OCI-LY3 (cell line): ENCODE measurements around the gene ASCL4.

Experiments used
- H2AFZ ChIP-seq: fragments of 200-600, 300-600 bp; shearing (Covaris generic); 2 replicates; pipeline ENCODE4 v1.6.0; 2014; ENCODE audit warnings: antibody characterized with exemption, low read depth, low read length
- H3K27ac ChIP-seq: fragments of 200-600, 300-600 bp; sonication (generic); 2 replicates; pipeline ENCODE4 v1.5.1; 2014; ENCODE audit warnings: mild to moderate bottlenecking, low read length, moderate library complexity, mixed read lengths
- H3K27me3 ChIP-seq: fragments of 200-600, 300-600 bp; sonication (generic); 2 replicates; pipeline ENCODE4 v1.6.1; 2014; ENCODE audit warnings: low read depth, low read length, mixed read lengths
- H3K36me3 ChIP-seq: fragments of 200-600, 300-600 bp; sonication (generic); replicated peaks from 2 replicates; pipeline ENCODE3; 2014; ENCODE audit warnings: low read depth, low read length, mixed read lengths
- H3K4me1 ChIP-seq: fragments of 300-600, 200-600 bp; sonication (generic); 2 replicates; pipeline ENCODE4 v1.6.1; 2014; ENCODE audit warnings: low read length, mixed read lengths
- H3K4me2 ChIP-seq: fragments of 200-600, 300-600 bp; sonication (generic); 2 replicates; pipeline ENCODE4 v1.6.1; 2014; ENCODE audit warnings: low read length, mixed read lengths
- H3K4me3 ChIP-seq: fragments of 300-600, 200-600 bp; sonication (generic); 2 replicates; pipeline ENCODE4 v1.5.1; 2014; ENCODE audit warnings: antibody characterized with exemption, mild to moderate bottlenecking, low read length, moderate library complexity
- H3K79me2 ChIP-seq: fragments of 300-600, 200-600 bp; shearing (Covaris generic); 2 replicates; pipeline ENCODE4 v1.6.1; 2014; ENCODE audit warnings: mild to moderate bottlenecking, low read length, mixed read lengths
- H3K9ac ChIP-seq: fragments of 300-600, 200-600 bp; shearing (Covaris generic); 2 replicates; pipeline ENCODE4 v1.6.0; 2014; ENCODE audit warnings: mild to moderate bottlenecking, low read length, moderate library complexity
- H3K9me3 ChIP-seq: fragments of 200-600, 300-600 bp; shearing (Covaris generic); 2 replicates; pipeline ENCODE4 v1.6.1; 2014; ENCODE audit warnings: low read length, mixed read lengths; ENCODE audit not compliant: insufficient read depth
- H4K20me1 ChIP-seq: fragments of 200-600, 300-600 bp; sonication (generic); 2 replicates; pipeline ENCODE4 v1.6.1; 2016; ENCODE audit warnings: low read length, mixed read lengths; ENCODE audit not compliant: insufficient read depth
- EZH2phosphoT487 ChIP-seq: fragments of 200-600 bp; shearing (Covaris generic); IDR thresholded peaks from 2 replicates; pipeline ENCODE4 v1.6.1; 2018; ENCODE audit warnings: antibody characterized with exemption, mixed run types, low read depth
- TF ChIP-seq, protein P1 (sequence below): fragments of 200-600, 300-600 bp; sonication (generic); IDR thresholded peaks from 2 replicates; pipeline ENCODE4 v1.5.1; 2014; ENCODE audit warnings: antibody characterized with exemption, low read length, low read depth

The ASCL4 gene

DNA sequence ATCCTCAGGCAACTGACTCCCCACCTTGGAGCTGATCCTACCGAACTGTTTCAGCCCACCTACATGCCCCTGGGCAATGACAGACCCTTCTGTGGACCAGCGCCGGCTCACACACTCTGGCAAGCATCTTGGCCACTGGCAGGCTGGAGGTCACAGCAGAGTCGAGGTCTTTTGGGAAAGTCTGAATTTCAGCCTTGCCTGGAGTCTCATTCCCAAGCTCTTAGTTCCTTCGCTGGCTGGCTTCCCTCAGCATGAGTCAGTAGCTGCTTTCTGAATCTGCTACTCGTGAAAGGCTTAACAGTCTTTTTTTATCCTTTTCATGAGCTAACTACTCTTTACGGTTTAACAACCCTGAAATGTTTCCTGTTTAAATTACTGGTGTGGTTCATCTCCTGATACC is 44.5 kb downstream of the ASCL4 start:
- H3K36me3 ChIP-seq: no peaks in the 10 kb centered on the region
- no peak overlapping the region for H3K4me3 ChIP-seq
- no peaks in the 10 kb centered on the region for H4K20me1 ChIP-seq
- H3K79me2 ChIP-seq: no peaks in the 10 kb centered on the region
- H3K27ac ChIP-seq: no peak overlapping the region
- no peak overlapping the region for H3K9ac ChIP-seq
- no peaks in the 10 kb centered on the region for H3K4me1 ChIP-seq
- TF ChIP-seq, protein P1, sequence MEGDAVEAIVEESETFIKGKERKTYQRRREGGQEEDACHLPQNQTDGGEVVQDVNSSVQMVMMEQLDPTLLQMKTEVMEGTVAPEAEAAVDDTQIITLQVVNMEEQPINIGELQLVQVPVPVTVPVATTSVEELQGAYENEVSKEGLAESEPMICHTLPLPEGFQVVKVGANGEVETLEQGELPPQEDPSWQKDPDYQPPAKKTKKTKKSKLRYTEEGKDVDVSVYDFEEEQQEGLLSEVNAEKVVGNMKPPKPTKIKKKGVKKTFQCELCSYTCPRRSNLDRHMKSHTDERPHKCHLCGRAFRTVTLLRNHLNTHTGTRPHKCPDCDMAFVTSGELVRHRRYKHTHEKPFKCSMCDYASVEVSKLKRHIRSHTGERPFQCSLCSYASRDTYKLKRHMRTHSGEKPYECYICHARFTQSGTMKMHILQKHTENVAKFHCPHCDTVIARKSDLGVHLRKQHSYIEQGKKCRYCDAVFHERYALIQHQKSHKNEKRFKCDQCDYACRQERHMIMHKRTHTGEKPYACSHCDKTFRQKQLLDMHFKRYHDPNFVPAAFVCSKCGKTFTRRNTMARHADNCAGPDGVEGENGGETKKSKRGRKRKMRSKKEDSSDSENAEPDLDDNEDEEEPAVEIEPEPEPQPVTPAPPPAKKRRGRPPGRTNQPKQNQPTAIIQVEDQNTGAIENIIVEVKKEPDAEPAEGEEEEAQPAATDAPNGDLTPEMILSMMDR: no peak
- TF ChIP-seq EZH2phosphoT487: no peak
- H3K27me3 ChIP-seq: no peaks in the 10 kb centered on the region
- peaks cover 9% of the 10 kb centered on the region; the same call in 1 of the 2 replicates for H3K9me3 ChIP-seq
- H3K4me2 ChIP-seq: no peak overlapping the region
- H2AFZ ChIP-seq: no peak overlapping the region

DNA sequence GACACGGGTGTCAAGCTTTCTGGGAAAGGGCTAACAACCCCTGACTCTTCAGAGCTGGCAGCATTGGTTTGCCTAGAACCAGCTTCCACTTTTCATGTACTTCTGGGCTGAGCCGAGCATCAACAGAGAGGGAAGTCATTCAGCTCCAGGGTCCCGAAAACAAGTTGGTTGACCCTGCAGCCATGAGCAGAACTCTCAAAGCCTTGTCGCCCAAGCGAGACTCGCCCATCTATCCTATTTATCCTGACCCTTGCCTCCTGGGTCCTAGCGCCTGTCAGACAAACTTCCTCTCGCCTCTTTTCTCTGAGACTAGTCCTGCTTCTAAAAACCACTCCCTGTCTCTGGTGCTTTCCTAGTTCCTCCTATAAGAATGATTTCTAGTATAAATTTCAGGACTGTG is 47.9 kb downstream of the ASCL4 start:
- TF ChIP-seq, protein P1: no peak
- no peak for TF ChIP-seq EZH2phosphoT487
- H3K4me2 ChIP-seq: no peak overlapping the region
- no peaks in the 10 kb centered on the region for H4K20me1 ChIP-seq
- no peaks in the 10 kb centered on the region for H3K36me3 ChIP-seq
- H3K4me3 ChIP-seq: no peak overlapping the region
- no peaks in the 10 kb centered on the region for H3K79me2 ChIP-seq
- no peak overlapping the region for H2AFZ ChIP-seq
- H3K9ac ChIP-seq: no peak overlapping the region
- H3K4me1 ChIP-seq: no peaks in the 10 kb centered on the region
- H3K27ac ChIP-seq: no peak overlapping the region
- no peaks in the 10 kb centered on the region for H3K27me3 ChIP-seq
- peaks cover 13% of the 10 kb centered on the region; the same call in 1 of the 2 replicates for H3K9me3 ChIP-seq
